LNCaP clone FGC (cell line): ENCODE data around the gene CAPN2.

Experiments used
- DNase-seq: peaks from one replicate; pipeline ENCODE4 v3.0.0-alpha.2; 2011; ENCODE audit warnings: low read depth
- H3K4me3 ChIP-seq: 2 replicates; pipeline ENCODE4 v1.5.1; 2011; ENCODE audit warnings: mild to moderate bottlenecking, low read depth, low read length, control low read depth
- TF ChIP-seq, protein P1 (sequence below): IDR thresholded peaks from 2 replicates; pipeline ENCODE4 v1.5.1; 2012; ENCODE audit warnings: mild to moderate bottlenecking; ENCODE audit not compliant: control insufficient read depth, insufficient read depth; ENCODE audit errors: extremely low read depth

Gene CAPN2

DNA sequence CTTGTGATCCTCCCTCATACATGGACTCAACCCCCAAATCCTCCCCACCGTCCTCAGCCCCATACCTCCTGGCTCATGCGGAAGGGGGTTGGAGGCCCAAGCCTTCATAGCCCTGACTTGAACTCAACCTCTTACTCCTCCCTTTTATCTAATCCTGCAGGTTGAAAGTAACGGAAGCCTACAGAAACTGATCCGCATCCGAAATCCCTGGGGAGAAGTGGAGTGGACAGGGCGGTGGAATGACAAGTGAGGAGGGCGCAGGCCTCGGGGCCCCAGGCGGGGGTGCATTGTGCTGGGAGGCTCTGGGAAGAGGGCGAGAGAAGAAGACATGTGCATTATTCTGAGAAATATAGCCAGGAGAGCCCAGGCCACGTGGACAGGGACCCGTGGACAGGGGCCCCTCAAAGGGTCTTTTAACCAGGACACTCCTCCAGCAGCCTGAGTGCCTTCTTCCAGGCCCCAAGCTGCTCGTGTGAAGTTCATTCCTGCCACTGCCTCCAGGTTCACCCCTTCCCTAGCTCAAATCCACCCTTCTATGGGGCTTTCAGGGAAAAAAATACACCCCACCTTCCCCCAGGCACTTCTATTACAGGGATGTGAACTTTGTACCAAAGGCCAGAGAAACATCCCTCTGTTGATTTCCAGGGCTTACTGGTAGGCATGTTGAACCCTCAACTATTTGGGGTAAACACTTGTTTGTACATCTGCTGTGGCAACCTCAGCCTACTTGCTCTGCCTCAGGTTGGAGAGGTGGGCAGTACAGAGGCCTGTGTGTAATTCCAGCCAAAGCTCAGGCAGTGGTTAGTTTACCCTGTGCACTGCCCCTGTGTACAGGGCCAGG, 38.6 kb downstream of the CAPN2 start:
- no peak overlapping the region for H3K4me3 ChIP-seq
- TF ChIP-seq, protein P1, sequence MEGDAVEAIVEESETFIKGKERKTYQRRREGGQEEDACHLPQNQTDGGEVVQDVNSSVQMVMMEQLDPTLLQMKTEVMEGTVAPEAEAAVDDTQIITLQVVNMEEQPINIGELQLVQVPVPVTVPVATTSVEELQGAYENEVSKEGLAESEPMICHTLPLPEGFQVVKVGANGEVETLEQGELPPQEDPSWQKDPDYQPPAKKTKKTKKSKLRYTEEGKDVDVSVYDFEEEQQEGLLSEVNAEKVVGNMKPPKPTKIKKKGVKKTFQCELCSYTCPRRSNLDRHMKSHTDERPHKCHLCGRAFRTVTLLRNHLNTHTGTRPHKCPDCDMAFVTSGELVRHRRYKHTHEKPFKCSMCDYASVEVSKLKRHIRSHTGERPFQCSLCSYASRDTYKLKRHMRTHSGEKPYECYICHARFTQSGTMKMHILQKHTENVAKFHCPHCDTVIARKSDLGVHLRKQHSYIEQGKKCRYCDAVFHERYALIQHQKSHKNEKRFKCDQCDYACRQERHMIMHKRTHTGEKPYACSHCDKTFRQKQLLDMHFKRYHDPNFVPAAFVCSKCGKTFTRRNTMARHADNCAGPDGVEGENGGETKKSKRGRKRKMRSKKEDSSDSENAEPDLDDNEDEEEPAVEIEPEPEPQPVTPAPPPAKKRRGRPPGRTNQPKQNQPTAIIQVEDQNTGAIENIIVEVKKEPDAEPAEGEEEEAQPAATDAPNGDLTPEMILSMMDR = no peak
- no peak for DNase-seq

DNA sequence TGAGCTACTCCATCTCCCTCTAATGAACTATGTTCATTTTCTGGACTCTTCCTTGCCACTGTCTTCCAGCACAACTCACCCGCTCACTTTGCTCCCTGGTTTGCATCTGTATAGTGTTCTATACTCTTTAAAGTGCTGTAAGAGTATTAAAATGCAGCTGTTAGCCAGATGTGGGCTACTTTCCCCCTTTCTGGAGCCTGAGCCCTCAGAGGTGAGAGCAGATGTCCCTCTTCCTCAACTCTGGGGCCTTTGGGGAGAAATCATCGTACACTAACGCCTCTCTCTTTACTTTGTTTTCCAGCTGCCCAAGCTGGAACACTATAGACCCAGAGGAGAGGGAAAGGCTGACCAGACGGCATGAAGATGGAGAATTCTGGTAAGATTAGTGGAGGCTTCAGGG, 39.4 kb downstream of the CAPN2 start:
- TF ChIP-seq, protein P1 = no peak
- no peak overlapping the region for H3K4me3 ChIP-seq
- DNase-seq = no peak

DNA sequence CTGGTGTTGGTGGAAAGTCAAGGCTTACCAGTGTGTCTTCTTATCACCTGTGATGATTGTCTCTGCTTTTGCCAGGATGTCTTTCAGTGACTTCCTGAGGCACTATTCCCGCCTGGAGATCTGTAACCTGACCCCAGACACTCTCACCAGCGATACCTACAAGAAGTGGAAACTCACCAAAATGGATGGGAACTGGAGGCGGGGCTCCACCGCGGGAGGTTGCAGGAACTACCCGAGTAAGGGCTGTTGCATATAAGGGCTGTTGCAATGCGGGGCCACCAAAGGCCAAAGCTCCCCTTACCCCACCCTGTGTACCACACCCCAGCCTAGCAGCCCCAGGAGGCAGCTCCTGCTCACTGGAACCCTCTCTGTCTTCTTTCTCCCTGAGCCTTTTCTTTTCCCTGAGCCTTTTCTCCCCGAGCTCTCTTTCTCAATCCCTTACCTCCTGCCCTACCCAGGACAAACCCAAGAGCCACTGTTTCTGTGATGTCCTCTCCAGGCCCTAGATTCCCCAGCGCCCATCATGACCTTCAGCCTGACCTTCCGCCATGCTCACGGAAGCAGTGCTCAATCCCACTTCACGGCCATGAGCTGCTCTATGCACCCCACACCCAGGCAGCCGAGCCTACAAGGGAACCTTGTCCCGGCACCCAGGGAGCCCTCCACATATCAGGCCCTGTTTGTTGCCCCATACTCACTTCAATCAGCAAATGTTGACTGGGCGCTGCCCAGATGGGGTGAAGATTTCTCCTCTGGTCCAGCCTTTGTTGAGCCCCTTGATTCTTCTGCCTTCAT, 40.6 kb downstream of the CAPN2 start:
- DNase-seq = no peak
- TF ChIP-seq, protein P1 = no peak
- no peak overlapping the region for H3K4me3 ChIP-seq

DNA sequence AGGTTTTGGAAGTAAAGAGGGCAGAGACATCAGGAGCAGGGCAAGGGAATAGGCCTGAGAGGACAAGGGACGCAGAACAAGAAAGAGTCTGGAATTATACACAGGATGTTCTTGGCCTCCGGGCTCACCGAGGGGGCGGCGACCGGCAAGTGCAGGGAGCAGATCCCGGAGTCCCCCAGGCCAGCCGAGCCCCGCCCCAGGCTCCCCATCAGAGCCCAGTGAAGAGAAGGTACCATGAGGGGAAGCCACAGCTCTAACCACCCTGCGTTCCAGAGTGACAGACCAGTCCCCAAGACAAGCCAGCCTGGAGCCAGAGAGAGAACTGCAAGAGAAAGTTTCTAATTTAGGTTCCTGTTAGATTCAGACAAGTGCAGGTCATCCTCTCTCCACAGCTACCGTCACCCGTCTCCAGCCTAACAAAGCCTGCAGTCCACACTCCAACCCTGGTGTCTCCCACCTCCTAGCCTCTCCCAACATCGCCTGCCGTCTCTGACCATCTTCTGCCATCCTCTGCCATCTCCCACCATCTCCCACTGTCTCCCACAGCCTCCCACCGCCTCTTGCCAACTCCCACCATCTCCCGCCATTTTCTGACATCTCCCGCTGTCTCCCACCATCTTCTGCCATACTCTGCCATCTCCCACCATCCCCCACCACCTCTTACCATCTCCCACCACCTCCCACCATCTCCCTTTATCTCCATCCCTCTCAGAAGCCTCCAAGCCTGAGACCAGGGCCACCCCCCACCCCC, 42.5 kb downstream of the CAPN2 start:
- DNase-seq = no peak
- no peak overlapping the region for H3K4me3 ChIP-seq
- TF ChIP-seq, protein P1 = no peak

DNA sequence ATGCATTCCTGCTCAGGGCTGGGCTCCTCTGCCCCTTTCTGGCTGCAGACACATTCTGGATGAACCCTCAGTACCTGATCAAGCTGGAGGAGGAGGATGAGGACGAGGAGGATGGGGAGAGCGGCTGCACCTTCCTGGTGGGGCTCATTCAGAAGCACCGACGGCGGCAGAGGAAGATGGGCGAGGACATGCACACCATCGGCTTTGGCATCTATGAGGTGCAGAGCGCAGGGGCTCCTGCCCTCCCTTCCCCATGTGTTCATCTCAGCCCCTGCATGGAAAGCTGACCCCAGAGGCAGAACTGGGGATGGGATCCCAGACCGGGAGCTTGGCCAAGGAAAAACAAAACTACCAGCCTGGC, 43.1 kb downstream of the CAPN2 start:
- DNase-seq = no peak
- TF ChIP-seq, protein P1 = no peak
- no peak overlapping the region for H3K4me3 ChIP-seq

DNA sequence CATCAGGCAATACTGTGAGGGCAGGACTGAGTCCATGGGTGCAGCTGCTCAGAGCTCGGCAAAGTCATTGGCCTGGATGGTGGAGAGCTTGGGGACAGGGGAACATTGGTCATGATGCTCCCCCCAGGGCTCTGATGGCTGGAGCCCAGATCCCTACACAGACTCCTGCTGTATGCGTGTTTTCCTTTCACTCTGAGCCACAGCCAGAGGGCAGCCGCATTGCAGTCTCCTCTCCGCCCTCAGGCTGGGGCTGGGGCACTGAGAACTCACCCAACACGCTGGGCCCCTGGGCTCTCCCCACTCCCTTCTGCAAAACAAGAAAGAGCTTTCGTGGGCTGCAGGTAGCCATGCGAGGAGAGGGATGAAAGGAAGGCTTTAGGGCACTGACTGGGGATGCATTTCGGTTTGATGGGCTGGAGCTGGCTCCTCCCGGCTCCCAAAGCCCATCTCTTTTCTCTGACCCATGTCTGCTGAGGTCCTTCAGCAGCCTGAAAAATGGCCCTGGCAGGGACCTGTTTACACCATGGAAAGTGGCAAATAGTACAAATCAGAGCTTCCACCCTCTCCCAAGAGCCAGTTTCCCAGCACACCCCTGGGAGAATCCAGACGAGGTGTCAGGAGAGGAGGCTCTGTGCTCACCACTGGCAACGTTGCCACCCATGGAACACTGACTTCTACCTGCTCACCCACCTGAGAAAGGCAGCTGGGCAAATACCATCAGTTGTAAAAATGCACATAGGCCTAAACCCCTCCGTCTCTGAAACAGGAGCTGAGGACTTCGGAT, 43.8 kb downstream of the CAPN2 start:
- TF ChIP-seq, protein P1 = no peak
- no peak overlapping the region for H3K4me3 ChIP-seq
- no peak for DNase-seq
